HCT116 (cell line): ENCODE data around the gene CSTPP1. TPM values are rescaled to one million over a fixed set of nuclear protein-coding genes. Genes with fewer than 3 reads are reported as not detected.

Experiments
- ATAC-seq: fragments of 200-7000 bp; cut with Tn5 transposase; 2 replicates; pipeline ENCODE4 v1.9.1; 2020; ENCODE audit warnings: mild to moderate bottlenecking, moderate library complexity
- BruUV-seq: library from RNA; stranded (reverse); fragments of 400-500 nt; replicated peaks from 2 replicates; lab custom pipeline; 2021; lab: Mats Ljungman, UMichigan
- CTCF ChIA-PET: fragments of 300-600 bp; sonication (Branson Sonifier 250); formaldehyde crosslinking; loops from one replicate; lab custom pipeline; 2021; ENCODE audit warnings: antibody characterized with exemption; lab: Charles Lee
- POLR2A ChIA-PET: fragments of 300-600, 350-600 bp; sonication (Branson Sonifier 250); formaldehyde crosslinking; loops from one replicate; lab custom pipeline; 2021; ENCODE audit warnings: antibody characterized with exemption; lab: Charles Lee
- RAD21 ChIA-PET, 2 experiments: fragments of 300-600 bp; sonication (Branson Sonifier 250); formaldehyde crosslinking; loops; one replicate each; lab custom pipeline; 2023; ENCODE audit warnings: low total read pairs in 2 of 2; ENCODE audit not compliant: uncharacterized antibody in 2 of 2, unreplicated experiment in 2 of 2, low non-redundant PET in 1 of 2; lab: Charles Lee
- DNase-seq: peaks from one replicate; pipeline ENCODE4 v3.0.0-alpha.2; 2010; ENCODE audit warnings: low read depth, low spot score
- H2AFZ ChIP-seq: fragments of 200-600 bp; shearing (Covaris generic), sonication (generic); 2 replicates; pipeline ENCODE4 v1.6.1; 2017; ENCODE audit warnings: low read depth, mixed run types, mixed read lengths, antibody characterized with exemption, low read length; ENCODE audit not compliant: poor library complexity, severe bottlenecking
- H3K27ac ChIP-seq: 2 replicates; pipeline ENCODE4 v1.5.1; 2012; ENCODE audit warnings: low read depth, low read length
- H3K27me3 ChIP-seq: fragments of 200-600 bp; sonication (generic); 2 replicates; pipeline ENCODE4 v1.6.1; 2016; ENCODE audit warnings: mixed run types, low read length, mixed read lengths; ENCODE audit not compliant: insufficient read depth
- H3K36me3 ChIP-seq, 2 experiments: fragments of 200-500 bp in 1 of 2; fragments of 200-600 bp in 1 of 2; sonication (Bioruptor generic) in 1 of 2; sonication (generic) in 1 of 2; 2 replicates each; pipeline versions ENCODE4 v1.5.1 to v1.6.1; 2014 to 2016; ENCODE audit warnings: low read length in 2 of 2, inconsistent platforms in 1 of 2, mixed read lengths in 1 of 2, mixed run types in 1 of 2; ENCODE audit not compliant: insufficient read depth in 2 of 2, control insufficient read depth in 1 of 2
- H3K4me1 ChIP-seq, 2 experiments: fragments of 200-600 bp in 1 of 2; sonication (generic) in 1 of 2; 2 replicates each; pipeline versions ENCODE4 v1.5.1 to v1.6.1; 2012 to 2017; ENCODE audit warnings: low read length in 2 of 2, inconsistent platforms in 1 of 2, mild to moderate bottlenecking in 1 of 2, mixed read lengths in 1 of 2, mixed run types in 1 of 2, moderate library complexity in 1 of 2; ENCODE audit not compliant: insufficient read depth in 2 of 2, control insufficient read depth in 1 of 2
- H3K4me2 ChIP-seq: fragments of 200-600 bp; sonication (generic); 2 replicates; pipeline ENCODE4 v1.6.1; 2017; ENCODE audit warnings: mixed run types, low read length, mixed read lengths
- H3K4me3 ChIP-seq, 2 experiments: fragments of 200-600 bp in 1 of 2; sonication (generic) in 1 of 2; replicated peaks in 1 of 2; 2 replicates each; pipeline ENCODE4 v1.5.1; 2011 to 2016; ENCODE audit warnings: low read length in 2 of 2, control low read depth in 1 of 2, low read depth in 1 of 2, mild to moderate bottlenecking in 1 of 2, mixed read lengths in 1 of 2, mixed run types in 1 of 2
- H3K79me2 ChIP-seq: fragments of 200-600 bp; sonication (generic); 2 replicates; pipeline ENCODE4 v1.6.1; 2017; ENCODE audit warnings: mild to moderate bottlenecking, mixed run types, low read length, moderate library complexity, mixed read lengths; ENCODE audit not compliant: insufficient read depth
- H3K9ac ChIP-seq: fragments of 200-600 bp; sonication (generic); 2 replicates; pipeline ENCODE4 v1.6.1; 2016; ENCODE audit warnings: low read length, mixed read lengths
- H3K9me2 ChIP-seq: fragments of 200-600 bp; sonication (generic), shearing (Covaris generic); 2 replicates; pipeline ENCODE4 v1.6.1; 2017; ENCODE audit warnings: mixed run types, mild to moderate bottlenecking, moderate library complexity; ENCODE audit not compliant: insufficient read depth
- H3K9me3 ChIP-seq, 2 experiments: fragments of 200-500 bp in 1 of 2; fragments of 200-600 bp in 1 of 2; sonication (Bioruptor generic) in 1 of 2; sonication (generic) in 1 of 2; 2 replicates each; pipeline ENCODE4 v1.6.1; 2014 to 2017; ENCODE audit warnings: low read length in 2 of 2, mixed read lengths in 2 of 2, inconsistent platforms in 1 of 2, low read depth in 1 of 2, mild to moderate bottlenecking in 1 of 2, mixed run types in 1 of 2, moderate library complexity in 1 of 2; ENCODE audit not compliant: control insufficient read depth in 1 of 2, insufficient read depth in 1 of 2
- H4K20me1 ChIP-seq: fragments of 200-600 bp; sonication (generic), shearing (Covaris generic); 2 replicates; pipeline ENCODE4 v1.6.1; 2017; ENCODE audit warnings: mixed run types, mild to moderate bottlenecking, moderate library complexity; ENCODE audit not compliant: insufficient read depth
- EZH2 ChIP-seq: fragments of 200-600 bp; sonication (generic); IDR thresholded peaks from 2 replicates; pipeline ENCODE4 v1.6.1; 2017; ENCODE audit warnings: antibody characterized with exemption, mixed run types
- EZH2phosphoT487 ChIP-seq: fragments of 200-600 bp; IDR thresholded peaks from 2 replicates; pipeline ENCODE4 v1.6.1; 2018; ENCODE audit warnings: antibody characterized with exemption, borderline replicate concordance
- FOSL1 ChIP-seq: IDR thresholded peaks from 2 replicates; pipeline ENCODE4 v1.6.1; 2012; ENCODE audit warnings: low read depth
- JUND ChIP-seq: IDR thresholded peaks from 2 replicates; pipeline ENCODE4 v1.6.1; 2012
- POLR2A ChIP-seq: IDR thresholded peaks from 2 replicates; pipeline ENCODE4 v1.7.0; 2011; ENCODE audit warnings: borderline replicate concordance; ENCODE audit not compliant: insufficient read depth, insufficient read length; ENCODE audit errors: extremely low read depth
- POLR2AphosphoS5 ChIP-seq: IDR thresholded peaks from 2 replicates; pipeline ENCODE4 v1.6.1; 2011; ENCODE audit warnings: mild to moderate bottlenecking, low read depth, low read length, moderate library complexity
- RAD21 ChIP-seq: IDR thresholded peaks from 2 replicates; pipeline ENCODE4 v1.6.1; 2012; ENCODE audit warnings: low read depth, mild to moderate bottlenecking
- SP1 ChIP-seq: IDR thresholded peaks from 2 replicates; pipeline ENCODE4 v1.6.1; 2012; ENCODE audit warnings: low read depth
- SRF ChIP-seq: IDR thresholded peaks from 2 replicates; pipeline ENCODE4 v1.6.1; 2012; ENCODE audit warnings: low read depth
- YY1 ChIP-seq: IDR thresholded peaks from 2 replicates; pipeline ENCODE4 v1.6.1; 2011; ENCODE audit warnings: low read length, low read depth, moderate library complexity, mild to moderate bottlenecking; ENCODE audit not compliant: insufficient replicate concordance; ENCODE audit errors: extremely low read depth
- ZFX ChIP-seq: fragments of 450-650 bp; IDR thresholded peaks from 2 replicates; pipeline ENCODE4 v1.6.1; 2017
- intact Hi-C: fragments of 100-400 bp; cut with micrococcal nuclease; formaldehyde crosslinking; loops from 2 replicates; pipeline ENCODE4 v1.10.0; 2022
- total RNA-seq: library from RNA; stranded (reverse); gene quantifications from one replicate; pipeline ENCODE4 v1.2.1, GENCODE V29; 2021; ENCODE audit not compliant: unreplicated experiment
- TF ChIP-seq, protein P1 (sequence below), 3 experiments: fragments of 200-600 bp in 1 of 3; sonication (generic) in 1 of 3; IDR thresholded peaks in 2 of 3; conservative IDR thresholded peaks in 1 of 3; 2 replicates each; pipeline ENCODE4 v1.5.1; 2012 to 2017; ENCODE audit warnings: low read depth in 2 of 3, low read length in 2 of 3, antibody characterized with exemption in 1 of 3, borderline replicate concordance in 1 of 3, control low read depth in 1 of 3, mild to moderate bottlenecking in 1 of 3, mixed read lengths in 1 of 3, mixed run types in 1 of 3, moderate library complexity in 1 of 3; ENCODE audit not compliant: insufficient read depth in 1 of 3
- TF ChIP-seq, protein P2 (sequence below): IDR thresholded peaks from 2 replicates; pipeline ENCODE4 v1.6.1; 2012
- TF ChIP-seq, protein P3 (sequence below): IDR thresholded peaks from 2 replicates; pipeline ENCODE4 v1.6.1; 2012
- TF ChIP-seq, protein P4 (sequence below): IDR thresholded peaks from 2 replicates; pipeline ENCODE4 v1.6.1; 2011; ENCODE audit warnings: mild to moderate bottlenecking, low read length, moderate library complexity; ENCODE audit not compliant: insufficient replicate concordance; ENCODE audit errors: extremely low read depth

Gene CSTPP1
- total RNA-seq, 1 experiment from 2014 or later, result 24.7 TPM

DNA sequence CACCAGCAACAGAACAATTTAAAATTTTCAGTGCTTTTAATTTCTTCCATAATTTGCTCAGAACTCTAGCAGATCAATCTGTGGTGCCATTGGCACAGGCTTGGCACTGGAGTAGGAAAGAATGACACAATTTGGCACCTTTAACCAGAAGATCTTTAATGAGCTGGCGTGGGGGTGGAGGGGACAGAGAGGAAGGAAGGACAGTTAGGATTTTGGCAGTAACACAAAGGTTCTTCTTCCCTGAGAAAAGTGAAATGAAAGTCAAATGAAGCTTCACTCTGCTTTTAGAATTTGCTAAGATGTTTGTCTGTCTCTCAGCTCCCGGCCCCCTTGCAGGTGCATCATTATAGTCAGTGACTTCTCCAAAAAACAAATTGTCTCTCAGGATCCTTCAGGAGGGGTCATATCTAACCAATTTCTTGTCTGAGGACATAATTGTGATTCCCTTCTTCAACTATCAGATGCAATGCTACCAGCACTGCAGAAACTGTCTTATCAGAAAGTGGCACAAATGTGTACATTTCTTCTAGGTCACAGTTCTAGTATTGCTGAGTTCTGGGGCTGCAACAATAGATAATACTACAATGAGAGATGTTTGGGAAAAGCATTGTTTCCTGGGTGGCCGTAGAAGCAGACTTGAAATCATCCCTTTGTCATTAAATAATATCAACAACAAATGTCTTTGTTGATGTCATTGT is 66.8 kb downstream of the CSTPP1 start:
- no peak overlapping the region for H3K4me2 ChIP-seq
- no peak overlapping the region for H2AFZ ChIP-seq
- intact Hi-C loops, result no loop called here
- RAD21 ChIA-PET, result no interaction called here
- CTCF ChIA-PET, result no interaction called here
- no peak for TF ChIP-seq JUND
- TF ChIP-seq SRF, result no peak
- no peak for TF ChIP-seq POLR2AphosphoS5
- no peak for TF ChIP-seq RAD21
- TF ChIP-seq EZH2, result no peak
- TF ChIP-seq, all 23 proteins: peak for 0
- H3K9me2 ChIP-seq, result no peaks in the 10 kb centered on the region
- ATAC-seq, result no peak
- no peaks in the 10 kb centered on the region for H3K9me3 ChIP-seq
- BruUV-seq, result no TSS peak
- no peaks in the 10 kb centered on the region for H3K27me3 ChIP-seq
- H3K4me3 ChIP-seq, result no peak overlapping the region
- POLR2A ChIA-PET, result interaction anchor here (0.7 kb wide), 1 partner anchor 19 kb away, joined by 3 read pairs; no protein-coding TSS in a partner anchor
- no peak overlapping the region for H3K9ac ChIP-seq
- H3K4me1 ChIP-seq, result no peaks in the 10 kb centered on the region
- H3K27ac ChIP-seq, result no peak overlapping the region
- DNase-seq, result no peak
- no peaks in the 10 kb centered on the region for H3K36me3 ChIP-seq
- no peaks in the 10 kb centered on the region for H3K79me2 ChIP-seq
- no peaks in the 10 kb centered on the region for H4K20me1 ChIP-seq

DNA sequence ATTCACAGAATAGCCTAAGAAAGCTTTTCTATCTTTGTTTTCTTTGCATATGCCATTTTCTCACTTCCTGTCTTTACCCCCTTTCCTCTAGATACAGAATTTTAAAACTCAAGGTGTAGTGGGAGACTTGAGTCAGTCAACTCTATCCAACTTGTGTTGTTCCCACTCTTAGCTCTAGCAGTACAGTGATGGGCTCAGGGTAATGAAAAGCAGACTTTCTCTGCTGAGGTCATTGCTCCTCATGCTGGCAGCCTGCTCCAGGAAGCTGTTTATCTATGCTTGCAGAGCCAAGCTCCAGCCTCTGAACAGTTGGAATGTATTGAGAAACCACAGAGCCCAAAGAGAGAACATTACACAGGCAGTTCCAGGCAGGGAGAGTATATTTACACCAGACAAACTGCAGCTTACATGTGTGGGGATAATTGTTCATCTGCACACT is 68.1 kb downstream of the CSTPP1 start:
- no peak for DNase-seq
- no TSS peak for BruUV-seq
- Histone ChIP-seq H3K9me2 (no peaks in the 10 kb centered on the region), H3K4me2 (no peak overlapping the region), H3K36me3 (no peaks in the 10 kb centered on the region), H3K9me3 (no peaks in the 10 kb centered on the region), H3K27me3 (no peaks in the 10 kb centered on the region), H3K4me1 (no peaks in the 10 kb centered on the region), H3K9ac (no peak overlapping the region), H3K4me3 (no peak overlapping the region), H3K79me2 (no peaks in the 10 kb centered on the region), H2AFZ (no peak overlapping the region), H3K27ac (no peak overlapping the region), H4K20me1 (no peaks in the 10 kb centered on the region)
- intact Hi-C loops, result no loop called here
- RAD21 ChIA-PET, result no interaction called here
- POLR2A ChIA-PET, result no interaction called here
- ATAC-seq, result no peak
- TF ChIP-seq RAD21, result no peak
- TF ChIP-seq POLR2A, result no peak
- TF ChIP-seq SP1, result no peak
- TF ChIP-seq, protein P1, sequence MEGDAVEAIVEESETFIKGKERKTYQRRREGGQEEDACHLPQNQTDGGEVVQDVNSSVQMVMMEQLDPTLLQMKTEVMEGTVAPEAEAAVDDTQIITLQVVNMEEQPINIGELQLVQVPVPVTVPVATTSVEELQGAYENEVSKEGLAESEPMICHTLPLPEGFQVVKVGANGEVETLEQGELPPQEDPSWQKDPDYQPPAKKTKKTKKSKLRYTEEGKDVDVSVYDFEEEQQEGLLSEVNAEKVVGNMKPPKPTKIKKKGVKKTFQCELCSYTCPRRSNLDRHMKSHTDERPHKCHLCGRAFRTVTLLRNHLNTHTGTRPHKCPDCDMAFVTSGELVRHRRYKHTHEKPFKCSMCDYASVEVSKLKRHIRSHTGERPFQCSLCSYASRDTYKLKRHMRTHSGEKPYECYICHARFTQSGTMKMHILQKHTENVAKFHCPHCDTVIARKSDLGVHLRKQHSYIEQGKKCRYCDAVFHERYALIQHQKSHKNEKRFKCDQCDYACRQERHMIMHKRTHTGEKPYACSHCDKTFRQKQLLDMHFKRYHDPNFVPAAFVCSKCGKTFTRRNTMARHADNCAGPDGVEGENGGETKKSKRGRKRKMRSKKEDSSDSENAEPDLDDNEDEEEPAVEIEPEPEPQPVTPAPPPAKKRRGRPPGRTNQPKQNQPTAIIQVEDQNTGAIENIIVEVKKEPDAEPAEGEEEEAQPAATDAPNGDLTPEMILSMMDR (IDR thresholded peaks at IDR 0.05 in 2 of 3, conservative IDR thresholded peaks at IDR 0.05 in 1 of 3; ENCODE audit: borderline replicate concordance in 1 of 3, insufficient read depth in 1 of 3, low read depth in 2 of 3, low read length in 2 of 3), result no peak
- no peak for TF ChIP-seq ZFX
- TF ChIP-seq, protein P2, sequence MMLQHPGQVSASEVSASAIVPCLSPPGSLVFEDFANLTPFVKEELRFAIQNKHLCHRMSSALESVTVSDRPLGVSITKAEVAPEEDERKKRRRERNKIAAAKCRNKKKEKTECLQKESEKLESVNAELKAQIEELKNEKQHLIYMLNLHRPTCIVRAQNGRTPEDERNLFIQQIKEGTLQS, result no peak
- no peak for TF ChIP-seq JUND
- no peak for TF ChIP-seq SRF
- no peak for TF ChIP-seq EZH2
- no peak for TF ChIP-seq FOSL1
- TF ChIP-seq EZH2phosphoT487, result no peak
- TF ChIP-seq, protein P3, sequence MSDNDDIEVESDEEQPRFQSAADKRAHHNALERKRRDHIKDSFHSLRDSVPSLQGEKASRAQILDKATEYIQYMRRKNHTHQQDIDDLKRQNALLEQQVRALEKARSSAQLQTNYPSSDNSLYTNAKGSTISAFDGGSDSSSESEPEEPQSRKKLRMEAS, result no peak
- TF ChIP-seq, protein P4, sequence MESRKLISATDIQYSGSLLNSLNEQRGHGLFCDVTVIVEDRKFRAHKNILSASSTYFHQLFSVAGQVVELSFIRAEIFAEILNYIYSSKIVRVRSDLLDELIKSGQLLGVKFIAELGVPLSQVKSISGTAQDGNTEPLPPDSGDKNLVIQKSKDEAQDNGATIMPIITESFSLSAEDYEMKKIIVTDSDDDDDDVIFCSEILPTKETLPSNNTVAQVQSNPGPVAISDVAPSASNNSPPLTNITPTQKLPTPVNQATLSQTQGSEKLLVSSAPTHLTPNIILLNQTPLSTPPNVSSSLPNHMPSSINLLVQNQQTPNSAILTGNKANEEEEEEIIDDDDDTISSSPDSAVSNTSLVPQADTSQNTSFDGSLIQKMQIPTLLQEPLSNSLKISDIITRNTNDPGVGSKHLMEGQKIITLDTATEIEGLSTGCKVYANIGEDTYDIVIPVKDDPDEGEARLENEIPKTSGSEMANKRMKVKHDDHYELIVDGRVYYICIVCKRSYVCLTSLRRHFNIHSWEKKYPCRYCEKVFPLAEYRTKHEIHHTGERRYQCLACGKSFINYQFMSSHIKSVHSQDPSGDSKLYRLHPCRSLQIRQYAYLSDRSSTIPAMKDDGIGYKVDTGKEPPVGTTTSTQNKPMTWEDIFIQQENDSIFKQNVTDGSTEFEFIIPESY, result no peak
- TF ChIP-seq YY1, result no peak
- CTCF ChIA-PET, result interaction anchor here (1.4 kb wide), 1 partner anchor 16 kb away, joined by 4 read pairs; no protein-coding TSS in a partner anchor
